ENCODE measurements around the gene PTPRM.

DNA sequence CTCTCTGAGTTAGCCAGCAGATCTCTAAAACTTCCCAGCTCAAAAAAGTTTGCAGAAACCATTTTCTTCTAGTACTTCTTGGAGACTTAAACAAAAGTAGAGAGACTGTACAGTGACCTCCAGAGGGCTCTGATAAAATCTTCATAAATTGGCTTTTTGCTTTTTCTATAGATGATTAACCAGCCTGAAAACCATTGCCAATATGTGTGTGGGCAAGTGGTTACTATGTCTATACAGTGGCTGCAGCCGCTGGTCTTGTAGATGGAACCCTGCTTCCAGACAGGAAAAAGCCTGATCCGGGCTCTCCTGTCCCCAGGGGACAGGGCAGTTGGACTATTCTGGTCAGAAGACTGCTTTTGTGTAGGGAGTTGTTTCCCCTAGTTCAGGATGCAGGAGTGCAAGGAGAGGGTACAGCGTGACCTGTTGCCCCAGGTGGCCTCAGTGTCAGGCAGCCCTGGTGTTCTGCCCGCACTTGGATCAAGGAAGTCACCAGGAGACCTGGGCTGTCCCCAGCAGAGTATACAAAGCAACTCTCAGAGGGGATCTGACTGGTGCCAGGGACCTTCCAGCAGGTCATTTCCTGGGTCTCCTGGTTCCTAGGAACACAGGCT lies 7.3 kb upstream of the PTPRM start:
- TF ChIP-seq POU2F2 (IDR thresholded peaks at IDR 0.05; ENCODE audit: low read depth, low read length) = no peak
- no peak for TF ChIP-seq POLR2A (IDR thresholded peaks at IDR 0.05; ENCODE audit: low read depth, low read length)
- TF ChIP-seq POLR2AphosphoS5 (IDR thresholded peaks at IDR 0.05; ENCODE audit: low read depth, low read length) = no peak

Data from GM12891 (cell line).